ENCODE measurements around the gene ROBO1.

GRCh38 chr3:79247725-79248043, 520.1 kb downstream of the ROBO1 start:
- TF ChIP-seq SIN3A (conservative IDR thresholded peaks at IDR 0.05 in 1 of 2, IDR thresholded peaks at IDR 0.05 in 1 of 2; ENCODE audit: low read depth in 1 of 2, low read length in 2 of 2) (no peak), CTCF (IDR thresholded peaks at IDR 0.05; ENCODE audit: control extremely low read depth in 1 of 3, insufficient read depth in 1 of 3, low read depth in 1 of 3, low read length in 3 of 3) (no peak), EZH2 (IDR thresholded peaks at IDR 0.05; ENCODE audit: low read depth, low read length, severe bottlenecking) (no peak), EP300 (IDR thresholded peaks at IDR 0.05; ENCODE audit: borderline replicate concordance in 1 of 2, low read depth in 2 of 2, low read length in 2 of 2) (no peak)
